Measurements from ENCODE around the gene JAM3. TPM values are rescaled to one million over a fixed set of nuclear protein-coding genes. Genes with fewer than 3 reads are reported as not detected.
"Not testable (repeated sequence)": the region's sequence is repeated elsewhere in the genome, so short reads cannot be mapped to it uniquely, and the experiment has no call there.

JAM3 gene
- total RNA-seq, 1 donor: 57.5 TPM

DNA sequence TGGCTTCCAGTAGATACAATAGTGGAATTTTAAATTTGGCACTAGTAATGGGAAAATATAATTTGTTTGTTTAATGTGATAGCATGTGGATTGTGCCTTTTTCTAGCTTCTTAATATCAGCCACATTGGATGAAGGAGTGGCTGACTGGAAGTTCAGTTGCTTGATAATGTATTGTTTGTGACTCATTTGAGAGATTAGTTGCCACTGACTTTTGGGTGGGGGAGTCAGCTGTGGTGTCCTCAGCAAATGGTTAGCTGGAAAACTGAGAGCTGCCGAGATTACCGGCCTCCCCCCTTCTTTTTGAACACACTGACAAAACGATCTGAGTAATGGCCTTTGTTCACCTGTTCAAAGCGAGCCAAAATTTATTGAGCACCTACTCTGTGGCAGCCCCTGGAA, 5.5 kb downstream of the JAM3 start:
- no peaks in the 10 kb centered on the region for H4K20me1 ChIP-seq (ENCODE audit: insufficient read depth, low read length)
- no peak overlapping the region for H3K27ac ChIP-seq (ENCODE audit: low read depth, low read length)
- TF ChIP-seq, protein P1, sequence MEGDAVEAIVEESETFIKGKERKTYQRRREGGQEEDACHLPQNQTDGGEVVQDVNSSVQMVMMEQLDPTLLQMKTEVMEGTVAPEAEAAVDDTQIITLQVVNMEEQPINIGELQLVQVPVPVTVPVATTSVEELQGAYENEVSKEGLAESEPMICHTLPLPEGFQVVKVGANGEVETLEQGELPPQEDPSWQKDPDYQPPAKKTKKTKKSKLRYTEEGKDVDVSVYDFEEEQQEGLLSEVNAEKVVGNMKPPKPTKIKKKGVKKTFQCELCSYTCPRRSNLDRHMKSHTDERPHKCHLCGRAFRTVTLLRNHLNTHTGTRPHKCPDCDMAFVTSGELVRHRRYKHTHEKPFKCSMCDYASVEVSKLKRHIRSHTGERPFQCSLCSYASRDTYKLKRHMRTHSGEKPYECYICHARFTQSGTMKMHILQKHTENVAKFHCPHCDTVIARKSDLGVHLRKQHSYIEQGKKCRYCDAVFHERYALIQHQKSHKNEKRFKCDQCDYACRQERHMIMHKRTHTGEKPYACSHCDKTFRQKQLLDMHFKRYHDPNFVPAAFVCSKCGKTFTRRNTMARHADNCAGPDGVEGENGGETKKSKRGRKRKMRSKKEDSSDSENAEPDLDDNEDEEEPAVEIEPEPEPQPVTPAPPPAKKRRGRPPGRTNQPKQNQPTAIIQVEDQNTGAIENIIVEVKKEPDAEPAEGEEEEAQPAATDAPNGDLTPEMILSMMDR (IDR thresholded peaks at IDR 0.05; ENCODE audit: extremely low read depth, low read depth, low read length): no peak
- peaks cover 14% of the 10 kb centered on the region for H3K79me2 ChIP-seq (ENCODE audit: insufficient read depth, low read length)
- H3K4me1 ChIP-seq (ENCODE audit: insufficient read depth, low read length): peaks cover 13% of the 10 kb centered on the region
- H3K4me2 ChIP-seq (ENCODE audit: insufficient read depth, low read length): no peak overlapping the region
- H3K9me3 ChIP-seq (ENCODE audit: low read depth, low read length): no peaks in the 10 kb centered on the region
- no peaks in the 10 kb centered on the region for H3K27me3 ChIP-seq (ENCODE audit: insufficient read depth, low read length)
- H2AFZ ChIP-seq (ENCODE audit: low read length): no peak overlapping the region
- no peak overlapping the region for H3K4me3 ChIP-seq (ENCODE audit: insufficient read depth, low read length)
- no peaks in the 10 kb centered on the region for H3K36me3 ChIP-seq (ENCODE audit: insufficient read depth, low read length)
- no peak for DNase-seq (ENCODE audit: insufficient read length, low spot score, missing footprints)

GRCh38 chr11:134074766-134075165, 5.9 kb downstream of the JAM3 start:
- H4K20me1 ChIP-seq (ENCODE audit: insufficient read depth, low read length): no peaks in the 10 kb centered on the region
- H2AFZ ChIP-seq (ENCODE audit: low read length): no peak overlapping the region
- peaks cover 12% of the 10 kb centered on the region for H3K4me1 ChIP-seq (ENCODE audit: insufficient read depth, low read length)
- no peak overlapping the region for H3K4me3 ChIP-seq (ENCODE audit: insufficient read depth, low read length)
- no peaks in the 10 kb centered on the region for H3K27me3 ChIP-seq (ENCODE audit: insufficient read depth, low read length)
- H3K9me3 ChIP-seq (ENCODE audit: low read depth, low read length): no peaks in the 10 kb centered on the region
- peaks cover 14% of the 10 kb centered on the region for H3K79me2 ChIP-seq (ENCODE audit: insufficient read depth, low read length)
- TF ChIP-seq, protein P1 (IDR thresholded peaks at IDR 0.05; ENCODE audit: extremely low read depth, low read depth, low read length): no peak
- no peaks in the 10 kb centered on the region for H3K36me3 ChIP-seq (ENCODE audit: insufficient read depth, low read length)
- no peak overlapping the region for H3K4me2 ChIP-seq (ENCODE audit: insufficient read depth, low read length)
- no peak for DNase-seq (ENCODE audit: insufficient read length, low spot score, missing footprints)
- H3K27ac ChIP-seq (ENCODE audit: low read depth, low read length): no peak overlapping the region

GRCh38 chr11:134079317-134079716, 10.4 kb downstream of the JAM3 start:
- Histone ChIP-seq H3K4me1 (ENCODE audit: insufficient read depth, low read length) (peaks cover 7% of the 10 kb centered on the region), H2AFZ (ENCODE audit: low read length) (no peak overlapping the region), H3K36me3 (ENCODE audit: insufficient read depth, low read length) (no peaks in the 10 kb centered on the region), H3K27me3 (ENCODE audit: insufficient read depth, low read length) (no peaks in the 10 kb centered on the region), H4K20me1 (ENCODE audit: insufficient read depth, low read length) (peaks cover 4% of the 10 kb centered on the region), H3K9me3 (ENCODE audit: low read depth, low read length) (no peaks in the 10 kb centered on the region), H3K4me2 (ENCODE audit: insufficient read depth, low read length) (peak overlapping the region; percentile 20), H3K4me3 (ENCODE audit: insufficient read depth, low read length) (no peak overlapping the region), H3K79me2 (ENCODE audit: insufficient read depth, low read length) (peaks cover 7% of the 10 kb centered on the region), H3K27ac (ENCODE audit: low read depth, low read length) (no peak overlapping the region)
- DNase-seq (ENCODE audit: insufficient read length, low spot score, missing footprints): peak; percentile 73
- TF ChIP-seq, protein P1 (IDR thresholded peaks at IDR 0.05; ENCODE audit: extremely low read depth, low read depth, low read length): no peak

- not testable (repeated sequence) for H3K4me2 ChIP-seq (ENCODE audit: insufficient read depth, low read length); H3K4me3 ChIP-seq (ENCODE audit: insufficient read depth, low read length); H4K20me1 ChIP-seq (ENCODE audit: insufficient read depth, low read length); H3K4me1 ChIP-seq (ENCODE audit: insufficient read depth, low read length); DNase-seq (ENCODE audit: insufficient read length, low spot score, missing footprints); H3K9me3 ChIP-seq (ENCODE audit: low read depth, low read length); H3K27ac ChIP-seq (ENCODE audit: low read depth, low read length); H3K27me3 ChIP-seq (ENCODE audit: insufficient read depth, low read length); H3K36me3 ChIP-seq (ENCODE audit: insufficient read depth, low read length); H3K79me2 ChIP-seq (ENCODE audit: insufficient read depth, low read length); H2AFZ ChIP-seq (ENCODE audit: low read length)
These were observed 12.4 kb downstream of the JAM3 start for GRCh38 chr11:134081258-134081657.

Data from osteoblast (primary cell).